GM12878 (cell line): Measurements from ENCODE around the gene PSTPIP2. TPM values are rescaled to one million over a fixed set of nuclear protein-coding genes. Genes with fewer than 3 reads are reported as not detected.
A peak's percentile ranks its signal among the peaks of the same experiment; 100 is the strongest.

ENCODE experiments used
- CBX5 ChIP-seq: sonication (generic); IDR thresholded peaks from 2 replicates; pipeline ENCODE4 v1.6.1; 2016; ENCODE audit warnings: low read depth, moderate library complexity, mild to moderate bottlenecking, inconsistent platforms
- CHD1 ChIP-seq: IDR thresholded peaks from 2 replicates; pipeline ENCODE4 v1.6.1; 2012; ENCODE audit warnings: low read depth, low read length, improper control_type of control experiment
- CUX1 ChIP-seq: IDR thresholded peaks from 2 replicates; pipeline ENCODE4 v1.6.1; 2012; ENCODE audit warnings: improper control_type of control experiment, low read depth, low read length; ENCODE audit not compliant: insufficient replicate concordance
- EED ChIP-seq: sonication (generic); IDR thresholded peaks from 2 replicates; pipeline ENCODE4 v1.6.1; 2016; ENCODE audit warnings: antibody characterized with exemption, low read depth
- EP300 ChIP-seq, 2 experiments: fragments of 150-350 bp in 1 of 2; IDR thresholded peaks; 2 replicates each; pipeline ENCODE4 v1.6.1; 2011 to 2012; ENCODE audit warnings: low read depth in 2 of 2, low read length in 2 of 2, borderline replicate concordance in 1 of 2, improper control_type of control experiment in 1 of 2, inconsistent platforms in 1 of 2; ENCODE audit not compliant: control insufficient read depth in 1 of 2
- GATAD2B ChIP-seq: fragments of 450-650 bp; conservative IDR thresholded peaks from 2 replicates; pipeline ENCODE4 v1.6.1; 2017; ENCODE audit warnings: low read depth, mild to moderate bottlenecking, moderate library complexity
- IRF3 ChIP-seq: fragments of 450-650 bp; IDR thresholded peaks from 2 replicates; pipeline ENCODE4 v1.6.1; 2014; ENCODE audit warnings: mild to moderate bottlenecking
- IRF4 ChIP-seq: IDR thresholded peaks from 2 replicates; pipeline ENCODE4 v1.6.1; 2011; ENCODE audit warnings: low read depth, low read length
- IRF5 ChIP-seq: fragments of 450-650 bp; IDR thresholded peaks from 2 replicates; pipeline ENCODE4 v1.6.1; 2017; ENCODE audit warnings: borderline replicate concordance
- KLF5 ChIP-seq: fragments of 450-650 bp; IDR thresholded peaks from 2 replicates; pipeline ENCODE4 v1.6.1; 2014; ENCODE audit warnings: mild to moderate bottlenecking; ENCODE audit not compliant: partially characterized antibody
- NFXL1 ChIP-seq: fragments of 450-650 bp; IDR thresholded peaks from 2 replicates; pipeline ENCODE4 v1.6.1; 2017; ENCODE audit warnings: antibody characterized with exemption, mild to moderate bottlenecking, borderline replicate concordance
- POLR2AphosphoS2 ChIP-seq: IDR thresholded peaks from 2 replicates; pipeline ENCODE4 v1.6.1; 2011; ENCODE audit warnings: low read depth, mild to moderate bottlenecking, low read length, improper control_type of control experiment, moderate library complexity
- RAD51 ChIP-seq: fragments of 450-650 bp; IDR thresholded peaks from 2 replicates; pipeline ENCODE4 v1.6.1; 2016; ENCODE audit warnings: moderate library complexity, mild to moderate bottlenecking, inconsistent platforms
- SREBF2 ChIP-seq: IDR thresholded peaks from 2 replicates; pipeline ENCODE4 v1.6.1; 2012; ENCODE audit warnings: mild to moderate bottlenecking, low read length
- TCF3 ChIP-seq: IDR thresholded peaks from 2 replicates; pipeline ENCODE4 v1.6.1; 2012; ENCODE audit warnings: low read depth, mild to moderate bottlenecking, low read length, borderline replicate concordance; ENCODE audit not compliant: insufficient read depth
- ZBTB40 ChIP-seq: fragments of 450-650 bp; IDR thresholded peaks from 2 replicates; pipeline ENCODE4 v1.6.1; 2016; ENCODE audit warnings: mild to moderate bottlenecking, moderate library complexity, borderline replicate concordance
- ZNF207 ChIP-seq: fragments of 450-650 bp; IDR thresholded peaks from 2 replicates; pipeline ENCODE4 v1.6.1; 2014; ENCODE audit warnings: antibody characterized with exemption, mild to moderate bottlenecking, borderline replicate concordance
- ZNF217 ChIP-seq: fragments of 450-650 bp; IDR thresholded peaks from 2 replicates; pipeline ENCODE4 v1.6.1; 2017; ENCODE audit warnings: antibody characterized with exemption, mild to moderate bottlenecking
- ZNF622 ChIP-seq: fragments of 450-650 bp; IDR thresholded peaks from 2 replicates; pipeline ENCODE4 v1.6.1; 2017; ENCODE audit warnings: mild to moderate bottlenecking, inconsistent platforms
- ZSCAN29 ChIP-seq: fragments of 450-650 bp; IDR thresholded peaks from 2 replicates; pipeline ENCODE4 v1.6.1; 2017; ENCODE audit warnings: mild to moderate bottlenecking, moderate library complexity
- polyA plus RNA-seq, 11 experiments: library from polyadenylated mRNA; depleted of rRNA in 4 of 11; unstranded in 6 of 11; stranded (reverse) in 5 of 11; fragments of >200 nt; fragmentation: Nextera tagmentation in 4 of 11; fragmentation: Illumina TruSeq in 1 of 11; extraction: Ambion mirVana in 4 of 11; extraction: Trizol in 1 of 11; gene quantifications; 1 replicate in 1 of 11; 2 replicates in 10 of 11; pipeline versions ENCODE4 v1.2.1 to v1.2.3, GENCODE V29; 2011 to 2016; ENCODE audit warnings: inconsistent platforms in 2 of 11, missing spikeins in 2 of 11, low read depth in 1 of 11
- total RNA-seq, 4 experiments: library from RNA; depleted of rRNA in 3 of 4; stranded (reverse); fragments of >200 nt in 3 of 4; fragmentation: Illumina TruSeq in 1 of 4; extraction: Trizol in 1 of 4; gene quantifications; 2 replicates each; pipeline versions ENCODE4 v1.2.1 to v1.2.3, GENCODE V29; 2013 to 2021

Gene PSTPIP2
- total and polyA plus RNA-seq, 10 of the 15 experiments (the other 5 are each of a cell fraction or from before 2014, with no cell fraction given) = 0.69 to 38.4 (median 24.7) TPM

GRCh38 chr18:45938488-45938935 lies 133.5 kb downstream of the PSTPIP2 start (continued):
- no peak for TF ChIP-seq ZBTB40
- TF ChIP-seq CBX5 = no peak
- TF ChIP-seq EED = no peak
- TF ChIP-seq IRF5 = no peak
- TF ChIP-seq KLF5 = no peak
- peak; percentile 67 to 76 for TF ChIP-seq EP300 (IDR thresholded peaks at IDR 0.05; ENCODE audit: borderline replicate concordance in 1 of 2, control insufficient read depth in 1 of 2, low read depth in 2 of 2, low read length in 2 of 2)
- TF ChIP-seq NFXL1 = no peak
- TF ChIP-seq IRF4 = no peak
- TF ChIP-seq ZNF217 = peak; percentile 48; the same call in 1 of the 2 replicates
- TF ChIP-seq ZNF207 = no peak
- no peak for TF ChIP-seq ZSCAN29
- no peak for TF ChIP-seq CUX1
- no peak for TF ChIP-seq CHD1
- no peak for TF ChIP-seq ZNF622
- TF ChIP-seq TCF3 = no peak
- no peak for TF ChIP-seq IRF3
- TF ChIP-seq POLR2AphosphoS2 = no peak
- no peak for TF ChIP-seq SREBF2
- peak; percentile 48; the same call in 1 of the 2 replicates for TF ChIP-seq RAD51
- TF ChIP-seq GATAD2B = 0 out of 2 replicates have a peak, but pooled peaks have one; percentile 31
